Spinal cord (tissue), 10 donors: ENCODE results near the gene PAPOLG. TPM values are rescaled to one million over a fixed set of nuclear protein-coding genes. Genes with fewer than 3 reads are reported as not detected.

Source experiments
- DNase-seq, 6 donors: peaks; one replicate each; pipeline versions ENCODE4 v3.0.0 to v3.0.0-alpha.2; 2013 to 2015; ENCODE audit warnings: low spot score in 6 of 6, low read depth in 4 of 6
- H3K27ac ChIP-seq: one replicate; pipeline ENCODE4 v1.5.1; 2013; ENCODE audit warnings: low read depth, low read length, control low read depth
- H3K27me3 ChIP-seq: one replicate; pipeline ENCODE4 v1.6.1; 2013; ENCODE audit warnings: low read length; ENCODE audit not compliant: control insufficient read depth, insufficient read depth
- H3K36me3 ChIP-seq: one replicate; pipeline ENCODE4 v1.6.1; 2013; ENCODE audit warnings: low read length; ENCODE audit not compliant: control insufficient read depth, insufficient read depth
- H3K4me1 ChIP-seq: one replicate; pipeline ENCODE4 v1.6.1; 2013; ENCODE audit warnings: low read length; ENCODE audit not compliant: control insufficient read depth, insufficient read depth
- H3K4me3 ChIP-seq: one replicate; pipeline ENCODE4 v1.5.1; 2013; ENCODE audit warnings: low read depth, low read length, control low read depth
- H3K9me3 ChIP-seq: one replicate; pipeline ENCODE4 v1.6.1; 2013; ENCODE audit warnings: low read length; ENCODE audit not compliant: control insufficient read depth, insufficient read depth
- WGBS: methylation state at CpG from one replicate; pipeline ENCODE4 v1.1.5; 2013; ENCODE audit warnings: missing lambda C conversion rate; ENCODE audit not compliant: insufficient coverage; 5-methylcytosine and 5-hydroxymethylcytosine counted together
- polyA plus RNA-seq, 2 donors: library from polyadenylated mRNA; unstranded; fragments of 120-200 nt; gene quantifications; one replicate each; pipeline ENCODE4 v1.2.1, GENCODE V29; 2013; ENCODE audit not compliant: insufficient read length in 2 of 2
- total RNA-seq, 2 donors: library from RNA; depleted of rRNA in 1 of 2; stranded (reverse); fragments of 120-200 nt in 1 of 2; fragments of >200 nt in 1 of 2; gene quantifications; one replicate each; pipeline versions ENCODE4 v1.2.3 to v1.2.4, GENCODE V29; 2013 to 2014
- donor health status: healthy.

PAPOLG gene
- total and polyA plus RNA-seq, 4 donors = 18.2 to 31.6 (median 20.5) TPM

DNA sequence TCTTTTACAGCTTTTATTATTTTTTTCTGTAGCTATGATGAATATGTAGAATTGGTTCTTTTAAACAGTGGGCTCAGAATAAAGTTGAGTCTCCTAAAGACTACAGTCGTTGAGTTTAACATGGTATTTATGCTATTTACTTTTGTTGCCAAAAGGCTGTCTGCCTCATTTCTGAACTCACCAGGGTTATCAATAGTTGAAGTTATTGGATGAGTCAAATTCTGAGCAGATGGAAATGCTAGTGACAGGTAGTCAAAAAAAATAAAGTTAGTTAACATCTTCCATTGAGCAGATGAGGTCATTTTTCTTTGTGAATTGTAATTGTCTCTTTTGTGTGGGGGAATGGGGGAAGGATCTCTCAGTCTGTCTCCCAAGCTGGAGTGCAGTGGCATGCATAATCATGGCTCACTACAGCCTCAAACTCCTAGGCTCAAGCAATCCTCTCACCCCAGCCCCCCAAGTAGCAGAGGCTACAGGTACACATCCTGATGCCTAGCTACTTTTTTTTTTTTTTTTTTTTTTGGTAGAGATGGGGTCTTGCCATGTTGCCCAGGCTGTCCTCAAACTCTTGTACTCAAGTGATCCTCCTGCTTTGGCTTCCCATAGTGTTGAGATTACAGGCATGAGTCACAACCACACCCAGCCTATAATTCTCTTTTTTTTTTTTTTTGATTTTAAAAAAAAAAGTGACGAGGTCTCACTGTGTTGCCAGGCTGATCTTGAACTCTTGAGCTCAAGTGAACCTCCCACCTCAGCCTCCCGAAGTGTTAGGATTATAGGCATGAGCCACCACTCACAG, 8.9 kb downstream of the PAPOLG start:
- no peak for DNase-seq
- Histone ChIP-seq H3K9me3 (no peaks in the 10 kb centered on the region), H3K4me1 (no peaks in the 10 kb centered on the region), H3K4me3 (no peak overlapping the region), H3K27me3 (no peaks in the 10 kb centered on the region), H3K27ac (no peak overlapping the region), H3K36me3 (peaks cover 30% of the 10 kb centered on the region)
- WGBS = no CpG with 5 or more reads among the region's 3 CpGs

DNA sequence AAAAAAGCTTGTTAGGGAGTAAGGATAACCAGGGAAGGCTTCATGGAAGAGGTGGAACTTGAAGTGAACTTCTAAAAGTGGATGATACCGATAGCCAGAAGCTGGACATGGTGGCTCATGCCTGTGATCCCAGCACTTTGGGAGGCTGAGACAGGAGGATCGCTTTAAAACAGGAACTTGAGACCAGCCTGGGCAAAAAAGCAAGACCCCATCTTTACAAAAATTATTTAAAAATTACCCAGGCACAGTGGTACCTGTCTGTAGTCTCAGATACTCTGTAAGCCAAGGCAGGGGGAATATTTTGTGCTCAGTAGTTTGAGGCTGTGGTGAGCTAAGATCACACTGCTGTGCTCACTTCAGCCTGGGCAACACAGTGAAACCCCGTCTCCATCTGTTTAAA, 10.2 kb downstream of the PAPOLG start:
- Histone ChIP-seq H3K36me3 (peaks cover 30% of the 10 kb centered on the region), H3K4me1 (no peaks in the 10 kb centered on the region), H3K27ac (no peak overlapping the region), H3K27me3 (no peaks in the 10 kb centered on the region), H3K9me3 (no peaks in the 10 kb centered on the region), H3K4me3 (no peak overlapping the region)
- 100% methylated on average over 1 of the region's 3 CpGs for WGBS
- DNase-seq = no peak

DNA sequence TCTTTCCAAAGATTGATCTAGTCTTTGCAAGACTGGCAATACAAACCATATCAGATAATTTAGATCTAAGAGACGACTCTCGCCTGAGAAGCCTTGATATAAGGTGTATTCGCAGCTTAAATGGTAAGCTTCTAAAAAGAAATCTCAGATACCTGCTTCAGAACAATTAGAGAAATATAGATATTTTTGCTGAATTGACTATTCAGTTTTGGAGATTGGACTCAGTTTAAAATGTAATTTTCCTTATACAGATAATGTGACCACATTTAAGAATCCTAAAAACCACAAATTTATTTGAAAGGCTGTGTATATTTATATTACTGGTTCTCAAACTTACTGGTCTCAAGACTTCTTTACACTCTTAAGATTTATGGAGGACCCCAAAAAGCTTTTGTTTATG, 15.4 kb downstream of the PAPOLG start:
- no peak overlapping the region for H3K4me3 ChIP-seq
- peaks cover 38% of the 10 kb centered on the region for H3K36me3 ChIP-seq
- no peaks in the 10 kb centered on the region for H3K27me3 ChIP-seq
- no peaks in the 10 kb centered on the region for H3K9me3 ChIP-seq
- H3K4me1 ChIP-seq = no peaks in the 10 kb centered on the region
- no peak for DNase-seq
- WGBS = no CpG with 5 or more reads among the region's 3 CpGs
- H3K27ac ChIP-seq = no peak overlapping the region

DNA sequence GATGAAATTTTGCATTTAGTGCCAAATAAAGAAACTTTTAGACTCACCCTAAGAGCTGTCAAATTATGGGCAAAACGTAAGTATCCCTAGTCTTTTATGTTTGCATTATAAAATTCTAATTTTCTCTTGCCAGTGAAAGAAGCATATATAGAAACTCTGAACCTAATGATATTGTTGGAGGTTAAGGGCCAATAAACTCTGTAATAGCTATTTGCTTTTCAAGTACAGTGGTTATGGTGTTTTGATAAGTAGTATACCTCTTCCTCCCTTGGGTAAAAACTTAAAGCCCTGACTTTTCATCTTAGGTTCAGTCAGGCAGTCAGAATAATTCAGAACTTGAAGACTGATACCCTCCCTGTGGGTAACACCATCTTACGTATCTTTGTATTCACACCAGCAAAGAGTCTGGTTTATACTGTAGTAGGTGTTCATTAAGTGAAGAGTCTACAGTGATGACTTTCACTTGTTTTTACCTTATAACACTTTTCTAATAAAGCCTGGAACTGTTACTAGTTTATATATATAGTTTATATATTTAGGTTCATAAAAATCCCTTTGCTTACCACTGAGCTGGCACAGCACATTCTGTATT, 19.1 kb downstream of the PAPOLG start:
- no peaks in the 10 kb centered on the region for H3K27me3 ChIP-seq
- no CpG with 5 or more reads among the region's 2 CpGs for WGBS
- H3K9me3 ChIP-seq = no peaks in the 10 kb centered on the region
- DNase-seq = no peak
- peaks cover 45% of the 10 kb centered on the region for H3K36me3 ChIP-seq
- no peak overlapping the region for H3K4me3 ChIP-seq
- no peak overlapping the region for H3K27ac ChIP-seq
- no peaks in the 10 kb centered on the region for H3K4me1 ChIP-seq

DNA sequence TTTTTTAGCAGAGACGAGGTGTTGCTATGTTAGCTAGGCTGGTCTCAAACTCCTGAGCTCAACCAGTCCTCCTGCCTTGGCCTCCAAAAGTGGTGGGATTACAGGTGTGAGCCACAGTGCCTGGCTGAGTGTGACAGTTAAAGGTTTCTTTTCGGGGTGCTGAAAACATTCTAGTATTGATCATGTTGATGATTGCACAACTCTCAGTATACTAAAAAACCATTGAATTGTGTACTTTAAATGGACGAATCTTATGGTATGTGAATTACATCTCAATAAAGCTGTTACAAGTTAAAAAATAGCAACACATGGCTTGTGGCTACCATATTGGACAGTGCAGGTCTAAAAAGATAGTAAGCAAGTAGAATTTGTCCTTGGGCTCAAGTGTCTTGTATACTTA, 22.3 kb downstream of the PAPOLG start:
- H3K9me3 ChIP-seq = no peaks in the 10 kb centered on the region
- DNase-seq = no peak
- no peaks in the 10 kb centered on the region for H3K4me1 ChIP-seq
- H3K4me3 ChIP-seq = no peak overlapping the region
- H3K27me3 ChIP-seq = no peaks in the 10 kb centered on the region
- peaks cover 35% of the 10 kb centered on the region for H3K36me3 ChIP-seq
- WGBS = 100% methylated on average over 1 of the region's 3 CpGs
- H3K27ac ChIP-seq = no peak overlapping the region

DNA sequence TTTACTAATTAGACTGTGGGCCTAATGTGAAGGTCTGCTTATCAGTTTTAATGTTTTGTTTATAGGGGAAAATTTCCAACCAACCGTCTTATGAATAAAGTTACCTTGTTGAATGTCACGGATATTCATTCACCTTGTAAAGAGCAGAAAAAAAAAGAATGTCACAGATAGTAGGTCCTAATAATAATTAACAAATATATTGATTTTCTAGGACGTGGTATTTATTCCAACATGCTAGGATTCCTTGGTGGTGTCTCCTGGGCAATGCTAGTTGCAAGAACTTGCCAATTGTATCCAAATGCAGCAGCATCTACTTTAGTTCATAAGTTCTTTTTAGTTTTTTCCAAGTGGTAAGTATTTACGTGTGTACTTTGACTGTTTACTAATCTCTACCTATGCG, 23.4 kb downstream of the PAPOLG start:
- no peaks in the 10 kb centered on the region for H3K27me3 ChIP-seq
- peaks cover 36% of the 10 kb centered on the region for H3K36me3 ChIP-seq
- no peak for DNase-seq
- H3K27ac ChIP-seq = no peak overlapping the region
- no CpG with 5 or more reads among the region's 5 CpGs for WGBS
- H3K9me3 ChIP-seq = no peaks in the 10 kb centered on the region
- no peaks in the 10 kb centered on the region for H3K4me1 ChIP-seq
- H3K4me3 ChIP-seq = no peak overlapping the region

DNA sequence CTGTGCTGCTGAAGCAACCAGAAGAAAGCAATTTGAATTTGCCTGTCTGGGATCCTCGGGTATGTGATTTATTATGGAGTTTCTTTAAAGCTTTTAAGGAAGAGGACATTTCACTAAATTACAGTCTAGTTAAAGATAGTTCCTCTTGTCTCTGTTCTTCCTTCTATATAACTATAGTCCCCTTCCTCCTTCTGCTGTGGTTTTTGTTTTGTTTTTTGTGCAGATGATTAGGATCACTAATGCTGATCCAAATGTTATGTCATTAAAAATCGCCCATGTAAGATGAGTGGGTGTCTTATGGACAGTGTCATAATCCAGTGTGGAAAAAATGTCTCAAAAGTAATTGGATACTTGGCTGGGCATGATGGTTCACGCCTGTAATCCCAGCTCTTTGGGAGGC, 24.7 kb downstream of the PAPOLG start:
- H3K27me3 ChIP-seq = no peaks in the 10 kb centered on the region
- H3K9me3 ChIP-seq = no peaks in the 10 kb centered on the region
- no peak for DNase-seq
- H3K27ac ChIP-seq = no peak overlapping the region
- H3K4me1 ChIP-seq = no peaks in the 10 kb centered on the region
- H3K36me3 ChIP-seq = peaks cover 40% of the 10 kb centered on the region
- no peak overlapping the region for H3K4me3 ChIP-seq
- WGBS = 85% methylated on average over 2 of the region's 3 CpGs

DNA sequence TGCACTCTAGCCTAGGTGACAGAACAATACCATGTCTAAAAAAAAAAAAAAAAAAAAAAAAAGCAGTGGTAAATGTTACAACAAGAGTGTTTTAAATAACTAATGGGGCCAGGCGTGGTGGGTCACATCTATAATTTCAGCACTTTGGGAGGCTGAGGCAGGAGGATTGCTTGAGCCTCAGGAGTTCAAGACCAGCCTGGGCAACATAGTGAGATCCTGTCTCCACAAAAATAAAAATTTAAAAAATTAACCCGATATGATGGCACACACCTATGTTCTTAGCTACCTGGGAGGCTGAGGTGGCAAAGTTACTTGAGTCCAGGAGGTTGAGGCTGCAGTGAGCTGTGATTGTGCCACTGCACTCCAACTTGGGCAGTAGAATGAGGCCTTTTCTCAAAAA, 37.1 kb downstream of the PAPOLG start:
- H3K4me3 ChIP-seq = no peak overlapping the region
- no peak for DNase-seq
- H3K36me3 ChIP-seq = peaks cover 32% of the 10 kb centered on the region
- H3K9me3 ChIP-seq = no peaks in the 10 kb centered on the region
- no peaks in the 10 kb centered on the region for H3K27me3 ChIP-seq
- no CpG with 5 or more reads among the region's 2 CpGs for WGBS
- H3K27ac ChIP-seq = no peak overlapping the region
- H3K4me1 ChIP-seq = no peaks in the 10 kb centered on the region

DNA sequence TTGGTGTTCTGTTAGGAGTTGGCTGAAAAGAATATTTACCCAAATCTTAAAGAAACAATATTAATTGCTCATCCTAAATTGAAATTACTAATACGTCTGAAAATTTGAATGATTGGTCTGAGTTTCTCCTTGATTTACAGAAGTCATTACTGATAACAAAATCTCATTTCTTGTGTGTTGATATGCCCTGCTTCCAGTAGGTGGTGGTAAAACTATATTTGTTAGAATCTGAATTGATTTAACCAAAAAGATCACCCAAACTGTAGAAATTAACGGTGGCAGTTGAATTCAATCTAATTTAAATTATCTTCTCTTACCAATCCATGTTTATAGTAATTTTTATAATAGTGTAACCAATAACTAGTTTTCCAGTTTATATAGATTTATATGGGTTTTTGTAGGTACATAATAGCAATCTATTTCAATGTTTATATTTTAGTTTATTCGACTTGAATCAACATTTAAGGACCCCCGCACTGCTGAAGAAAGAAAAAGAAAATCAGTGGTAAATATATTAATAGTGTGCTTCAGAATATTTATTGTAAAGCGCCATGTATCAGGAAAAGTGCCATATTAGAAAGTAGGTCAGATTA, 38.3 kb downstream of the PAPOLG start:
- Histone ChIP-seq H3K4me3 (no peak overlapping the region), H3K4me1 (no peaks in the 10 kb centered on the region), H3K9me3 (no peaks in the 10 kb centered on the region), H3K36me3 (peaks cover 26% of the 10 kb centered on the region), H3K27ac (no peak overlapping the region), H3K27me3 (no peaks in the 10 kb centered on the region)
- WGBS = 100% methylated on average over 1 of the region's 5 CpGs
- peak in 5 of 6 donors; percentile 1 to 57 (median 4) for DNase-seq
